Measurements from ENCODE around the gene ULK2.

- TF ChIP-seq CTCF (conservative IDR thresholded peaks at IDR 0.05; ENCODE audit: low read length) = no peak
- TF ChIP-seq EZH2phosphoT487 (IDR thresholded peaks at IDR 0.05; ENCODE audit: borderline replicate concordance, low read depth, low read length) = no peak
Measured at GRCh38 chr17:19756546-19756945, 111.2 kb downstream of the ULK2 start.

Measured in OCI-LY7 (cell line).